ENCODE measurements around the gene NCAPH2.

NCAPH2 gene

GRCh38 chr22:50467773-50468440, 40.1 kb upstream of the NCAPH2 start:
- Histone ChIP-seq H3K27me3 (ENCODE audit: low read depth, low read length) (no peaks in the 10 kb centered on the region), H3K9me3 (ENCODE audit: control insufficient read depth in 1 of 2, low read length in 2 of 2) (no peaks in the 10 kb centered on the region), H3K36me3 (ENCODE audit: control insufficient read depth in 1 of 2, insufficient read depth in 2 of 2, low read length in 2 of 2) (peaks cover 35 to 53% of the 10 kb centered on the region in 2 donors), H3K4me1 (ENCODE audit: control insufficient read depth in 1 of 2, insufficient read depth in 2 of 2, low read length in 2 of 2) (peaks cover 8 to 34% of the 10 kb centered on the region in 2 donors), H3K27ac (ENCODE audit: low read length) (no peak overlapping the region), H3K4me3 (ENCODE audit: low read depth in 1 of 2, low read length in 2 of 2) (no peak overlapping the region)

- no peak overlapping the region for H3K27ac ChIP-seq (ENCODE audit: low read length)
- no peaks in the 10 kb centered on the region for H3K27me3 ChIP-seq (ENCODE audit: low read depth, low read length)
- peaks cover 28 to 46% of the 10 kb centered on the region in 2 donors for H3K36me3 ChIP-seq (ENCODE audit: control insufficient read depth in 1 of 2, insufficient read depth in 2 of 2, low read length in 2 of 2)
- no peaks in the 10 kb centered on the region for H3K9me3 ChIP-seq (ENCODE audit: control insufficient read depth in 1 of 2, low read length in 2 of 2)
- no peak overlapping the region for H3K4me3 ChIP-seq (ENCODE audit: low read depth in 1 of 2, low read length in 2 of 2)
- peaks cover 15 to 41% of the 10 kb centered on the region in 2 donors for H3K4me1 ChIP-seq (ENCODE audit: control insufficient read depth in 1 of 2, insufficient read depth in 2 of 2, low read length in 2 of 2)
Measured at GRCh38 chr22:50468626-50469025, 39.4 kb upstream of the NCAPH2 start.

- peaks cover 18 to 36% of the 10 kb centered on the region in 2 donors for H3K36me3 ChIP-seq (ENCODE audit: control insufficient read depth in 1 of 2, insufficient read depth in 2 of 2, low read length in 2 of 2)
- H3K9me3 ChIP-seq (ENCODE audit: control insufficient read depth in 1 of 2, low read length in 2 of 2): no peaks in the 10 kb centered on the region
- peak overlapping the region; percentile 41 for H3K27ac ChIP-seq (ENCODE audit: low read length)
- H3K27me3 ChIP-seq (ENCODE audit: low read depth, low read length): no peaks in the 10 kb centered on the region
- H3K4me3 ChIP-seq (ENCODE audit: low read depth in 1 of 2, low read length in 2 of 2): no peak overlapping the region
- peaks cover 16 to 46% of the 10 kb centered on the region in 2 donors for H3K4me1 ChIP-seq (ENCODE audit: control insufficient read depth in 1 of 2, insufficient read depth in 2 of 2, low read length in 2 of 2)
Measured at GRCh38 chr22:50469377-50470305, 38.4 kb upstream of the NCAPH2 start.

- Histone ChIP-seq H3K27me3 (ENCODE audit: low read depth, low read length) (no peaks in the 10 kb centered on the region), H3K27ac (ENCODE audit: low read length) (peak overlapping the region; percentile 41), H3K4me3 (ENCODE audit: low read depth in 1 of 2, low read length in 2 of 2) (no peak overlapping the region), H3K4me1 (ENCODE audit: control insufficient read depth in 1 of 2, insufficient read depth in 2 of 2, low read length in 2 of 2) (peaks cover 16 to 50% of the 10 kb centered on the region in 2 donors), H3K9me3 (ENCODE audit: control insufficient read depth in 1 of 2, low read length in 2 of 2) (no peaks in the 10 kb centered on the region), H3K36me3 (ENCODE audit: control insufficient read depth in 1 of 2, insufficient read depth in 2 of 2, low read length in 2 of 2) (peaks cover 17 to 27% of the 10 kb centered on the region in 2 donors)
Measured at GRCh38 chr22:50470491-50470890, 37.5 kb upstream of the NCAPH2 start.

GRCh38 chr22:50471197-50471847, 36.7 kb upstream of the NCAPH2 start:
- Histone ChIP-seq H3K27me3 (ENCODE audit: low read depth, low read length) (no peaks in the 10 kb centered on the region), H3K4me3 (ENCODE audit: low read depth in 1 of 2, low read length in 2 of 2) (no peak overlapping the region), H3K9me3 (ENCODE audit: control insufficient read depth in 1 of 2, low read length in 2 of 2) (no peaks in the 10 kb centered on the region), H3K36me3 (ENCODE audit: control insufficient read depth in 1 of 2, insufficient read depth in 2 of 2, low read length in 2 of 2) (peaks cover 9 to 19% of the 10 kb centered on the region in 2 donors), H3K4me1 (ENCODE audit: control insufficient read depth in 1 of 2, insufficient read depth in 2 of 2, low read length in 2 of 2) (peaks cover 16 to 52% of the 10 kb centered on the region in 2 donors), H3K27ac (ENCODE audit: low read length) (no peak overlapping the region)

- no peak overlapping the region for H3K4me3 ChIP-seq (ENCODE audit: low read depth in 1 of 2, low read length in 2 of 2)
- no peaks in the 10 kb centered on the region for H3K9me3 ChIP-seq (ENCODE audit: control insufficient read depth in 1 of 2, low read length in 2 of 2)
- H3K27me3 ChIP-seq (ENCODE audit: low read depth, low read length): no peaks in the 10 kb centered on the region
- H3K4me1 ChIP-seq (ENCODE audit: control insufficient read depth in 1 of 2, insufficient read depth in 2 of 2, low read length in 2 of 2): peaks cover 16 to 52% of the 10 kb centered on the region in 2 donors
- peaks cover 2 to 12% of the 10 kb centered on the region in 2 donors for H3K36me3 ChIP-seq (ENCODE audit: control insufficient read depth in 1 of 2, insufficient read depth in 2 of 2, low read length in 2 of 2)
- no peak overlapping the region for H3K27ac ChIP-seq (ENCODE audit: low read length)
Measured at GRCh38 chr22:50471962-50472361, 36.1 kb upstream of the NCAPH2 start.

GRCh38 chr22:50473088-50473487, 34.9 kb upstream of the NCAPH2 start:
- Histone ChIP-seq H3K36me3 (ENCODE audit: control insufficient read depth in 1 of 2, insufficient read depth in 2 of 2, low read length in 2 of 2) (peaks cover 0 to 1% of the 10 kb centered on the region in 2 donors), H3K4me1 (ENCODE audit: control insufficient read depth in 1 of 2, insufficient read depth in 2 of 2, low read length in 2 of 2) (peaks cover 16 to 52% of the 10 kb centered on the region in 2 donors), H3K4me3 (ENCODE audit: low read depth in 1 of 2, low read length in 2 of 2) (peak overlapping the region; percentile 63 to 75), H3K9me3 (ENCODE audit: control insufficient read depth in 1 of 2, low read length in 2 of 2) (no peaks in the 10 kb centered on the region), H3K27ac (ENCODE audit: low read length) (peak overlapping the region; percentile 21), H3K27me3 (ENCODE audit: low read depth, low read length) (no peaks in the 10 kb centered on the region)

DNA sequence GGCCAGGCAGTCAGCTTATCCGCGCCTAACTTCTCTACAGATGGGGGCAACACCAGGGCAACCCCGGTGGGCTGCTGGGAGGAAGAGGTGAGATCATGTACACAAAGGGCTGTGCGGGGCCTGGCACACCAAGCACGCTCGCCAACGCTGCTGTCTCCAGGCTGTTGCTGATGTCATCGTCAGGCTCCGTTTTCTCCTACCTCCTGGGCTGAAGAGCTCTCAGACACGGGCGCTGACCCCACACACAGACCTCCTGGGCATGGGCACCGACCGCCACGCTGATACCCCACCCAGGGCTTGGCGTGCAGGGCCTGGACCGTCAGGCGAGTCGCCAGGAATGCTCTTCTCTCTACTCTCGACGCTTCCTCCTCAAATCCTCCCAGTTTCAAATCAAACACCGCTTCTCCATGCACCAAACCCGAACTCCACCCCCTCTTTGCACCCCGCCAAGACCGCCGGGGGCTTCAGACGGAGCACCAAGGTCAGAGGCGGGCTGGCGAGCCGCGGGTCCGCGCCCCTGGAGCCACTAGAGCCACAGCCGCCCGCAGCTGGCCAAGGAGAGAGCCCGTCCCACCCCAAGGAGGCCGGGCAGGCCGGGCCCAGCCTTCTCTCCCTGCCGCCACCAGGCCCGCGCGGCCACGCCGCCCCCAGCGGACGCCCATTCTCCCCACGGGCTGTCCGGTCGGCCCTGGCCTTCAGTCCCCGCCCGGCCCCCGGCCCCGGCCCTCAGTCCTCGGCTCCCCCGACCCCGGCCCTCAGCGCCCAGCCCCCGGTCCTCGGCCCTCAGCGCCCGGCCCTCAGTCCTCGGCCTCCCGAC, 34.0 kb upstream of the NCAPH2 start:
- H3K36me3 ChIP-seq (ENCODE audit: control insufficient read depth in 1 of 2, insufficient read depth in 2 of 2, low read length in 2 of 2): no peaks in the 10 kb centered on the region
- peak overlapping the region; percentile 21 for H3K27ac ChIP-seq (ENCODE audit: low read length)
- no peaks in the 10 kb centered on the region for H3K9me3 ChIP-seq (ENCODE audit: control insufficient read depth in 1 of 2, low read length in 2 of 2)
- H3K4me1 ChIP-seq (ENCODE audit: control insufficient read depth in 1 of 2, insufficient read depth in 2 of 2, low read length in 2 of 2): peaks cover 16 to 52% of the 10 kb centered on the region in 2 donors
- H3K4me3 ChIP-seq (ENCODE audit: low read depth in 1 of 2, low read length in 2 of 2): peak overlapping the region; percentile 63 to 75
- no peaks in the 10 kb centered on the region for H3K27me3 ChIP-seq (ENCODE audit: low read depth, low read length)

DNA sequence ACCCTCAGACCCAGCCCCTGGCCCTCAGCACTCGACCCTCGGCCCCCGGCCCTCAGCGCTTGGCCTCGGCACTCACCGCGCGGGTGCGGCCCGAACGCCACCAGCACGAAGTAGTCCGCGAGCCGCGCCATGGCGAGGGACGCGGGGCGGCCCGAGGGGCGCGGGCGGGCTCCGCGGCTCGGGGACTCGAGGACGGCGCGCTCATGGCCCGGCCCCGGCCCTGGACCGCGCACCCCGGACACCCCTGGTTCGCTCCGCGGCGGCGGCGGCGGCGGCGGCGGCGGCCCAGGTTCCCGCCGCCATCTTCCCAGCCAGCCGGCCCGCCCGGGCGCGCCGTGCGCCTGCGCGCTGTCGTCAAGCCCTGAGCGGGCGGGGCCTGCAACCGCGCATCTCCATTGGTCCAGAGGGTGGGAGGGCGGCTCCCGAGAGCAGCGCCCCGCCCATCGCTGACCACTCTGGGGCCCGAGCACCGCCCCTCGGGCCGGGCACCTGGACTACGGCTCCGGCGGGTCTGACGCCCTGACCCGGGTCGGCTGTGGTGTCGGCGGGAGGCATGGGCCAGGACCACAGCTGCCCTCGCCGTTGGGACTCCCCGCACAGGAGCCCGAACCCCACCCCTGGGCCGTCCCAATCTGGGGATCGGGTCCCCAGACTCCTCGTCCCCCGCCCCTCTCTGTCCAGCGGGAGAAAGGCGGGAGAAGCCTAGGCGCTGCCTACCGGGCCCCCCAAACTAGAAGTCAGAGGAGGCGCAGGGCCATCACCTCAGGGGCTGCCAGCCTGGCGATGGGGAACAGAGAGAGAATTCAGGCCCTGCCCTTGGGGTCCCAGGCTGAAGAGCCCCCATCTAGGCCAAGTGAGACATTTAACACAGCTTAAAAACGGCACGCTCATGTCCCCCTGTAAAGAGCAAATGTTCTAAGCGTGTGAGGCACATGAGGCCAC, 33.0 kb upstream of the NCAPH2 start, which contains the start of gene SBF1:
SBF1 (minus strand) TSS at position 326 of the 942 bp plus-strand sequence; CDS start at position 131, 195 bp downstream.
- Histone ChIP-seq H3K27ac (ENCODE audit: low read length) (no peak within 1 kb of the TSS), H3K4me1 (ENCODE audit: control insufficient read depth in 1 of 2, insufficient read depth in 2 of 2, low read length in 2 of 2) (peaks cover 16 to 47% of the 10 kb centered on the region in 2 donors), H3K4me3 (ENCODE audit: low read depth in 1 of 2, low read length in 2 of 2) (peak within 1 kb of the TSS; percentile 63 to 75), H3K9me3 (ENCODE audit: control insufficient read depth in 1 of 2, low read length in 2 of 2) (no peaks in the 10 kb centered on the region), H3K27me3 (ENCODE audit: low read depth, low read length) (no peaks in the 10 kb centered on the region), H3K36me3 (ENCODE audit: control insufficient read depth in 1 of 2, insufficient read depth in 2 of 2, low read length in 2 of 2) (no peaks in the 10 kb centered on the region)

DNA sequence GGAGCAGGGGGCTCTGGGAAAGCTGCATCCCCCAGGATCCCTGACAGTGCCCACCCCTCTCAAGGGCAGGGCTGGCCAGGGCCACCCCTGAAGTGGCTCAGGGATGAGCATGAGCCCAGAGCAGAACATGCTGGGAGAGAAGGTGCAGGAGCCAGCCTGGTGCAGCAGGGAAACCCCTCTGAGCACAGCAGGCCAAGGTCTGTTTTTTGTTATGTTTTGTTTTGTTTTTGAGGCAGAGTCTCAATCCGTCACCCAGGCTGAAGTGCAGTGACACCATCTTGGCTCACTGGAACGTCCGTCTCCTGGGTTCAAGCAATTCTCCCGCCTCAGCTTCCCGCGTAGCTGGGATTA, 32.4 kb upstream of the NCAPH2 start:
- Histone ChIP-seq H3K27ac (ENCODE audit: low read length) (no peak overlapping the region), H3K36me3 (ENCODE audit: control insufficient read depth in 1 of 2, insufficient read depth in 2 of 2, low read length in 2 of 2) (no peaks in the 10 kb centered on the region), H3K4me1 (ENCODE audit: control insufficient read depth in 1 of 2, insufficient read depth in 2 of 2, low read length in 2 of 2) (peaks cover 16 to 41% of the 10 kb centered on the region in 2 donors), H3K4me3 (ENCODE audit: low read depth in 1 of 2, low read length in 2 of 2) (peak overlapping the region in 1 of 2 donors; percentile 75), H3K27me3 (ENCODE audit: low read depth, low read length) (no peaks in the 10 kb centered on the region), H3K9me3 (ENCODE audit: control insufficient read depth in 1 of 2, low read length in 2 of 2) (no peaks in the 10 kb centered on the region)

Measured in muscle layer of duodenum (tissue), 2 donors.